Hypothalamus (tissue), 51 donors: ENCODE data around the gene DGCR2.
"Not testable (repeated sequence)": the region's sequence is repeated elsewhere in the genome, so short reads cannot be mapped to it uniquely, and the experiment has no call there.

Source experiments
- DNase-seq, 51 donors: peaks; one replicate each; lab custom pipeline; 2025; lab: John Stamatoyannopoulos, UW

Gene DGCR2

GRCh38 chr22:19016081-19016766 is 106.0 kb downstream of the DGCR2 start:
- peak in 20 of 51 donors; percentile 18 to 64 (median 37) for DNase-seq

GRCh38 chr22:19014886-19015285 is 107.3 kb downstream of the DGCR2 start:
- DNase-seq: no peak

- DNase-seq: not testable (repeated sequence)
Observed at GRCh38 chr22:19013881-19014598, 108.2 kb downstream of the DGCR2 start.

GRCh38 chr22:19013411-19013810 is 108.8 kb downstream of the DGCR2 start:
- not testable (repeated sequence) for DNase-seq

- no peak for DNase-seq
Observed at GRCh38 chr22:19012308-19012986, 109.8 kb downstream of the DGCR2 start.

GRCh38 chr22:19011611-19012010 is 110.6 kb downstream of the DGCR2 start:
- DNase-seq: not testable (repeated sequence)

GRCh38 chr22:19011075-19011474 is 111.1 kb downstream of the DGCR2 start:
- no peak for DNase-seq

GRCh38 chr22:19005905-19006304 is 116.3 kb downstream of the DGCR2 start:
- no peak for DNase-seq

- no peak for DNase-seq
Observed at GRCh38 chr22:19004471-19004870, 117.7 kb downstream of the DGCR2 start.

- no peak for DNase-seq
Observed at GRCh38 chr22:19003508-19003907, 118.7 kb downstream of the DGCR2 start.

- DNase-seq: no peak
Observed at GRCh38 chr22:19002684-19003038, 119.6 kb downstream of the DGCR2 start.

GRCh38 chr22:19001204-19001603 is 121.0 kb downstream of the DGCR2 start:
- DNase-seq: no peak

- DNase-seq: not testable (repeated sequence)
Observed at GRCh38 chr22:19000106-19000505, 122.1 kb downstream of the DGCR2 start.

- DNase-seq: no peak
Observed at GRCh38 chr22:18999416-18999815, 122.8 kb downstream of the DGCR2 start.

GRCh38 chr22:18999008-18999407 is 123.2 kb downstream of the DGCR2 start:
- no peak for DNase-seq

GRCh38 chr22:18997925-18998315 is 124.3 kb downstream of the DGCR2 start:
- DNase-seq: peak in 19 of 51 donors; percentile 20 to 56 (median 29)

GRCh38 chr22:18997306-18997924 is 124.8 kb downstream of the DGCR2 start:
- DNase-seq: no peak

GRCh38 chr22:18996376-18996900 is 125.8 kb downstream of the DGCR2 start:
- no peak for DNase-seq

- no peak for DNase-seq
Observed at GRCh38 chr22:18995327-18995711, 126.9 kb downstream of the DGCR2 start.

- DNase-seq: no peak
Observed at GRCh38 chr22:18994701-18995326, 127.4 kb downstream of the DGCR2 start.

- no peak for DNase-seq
Observed at GRCh38 chr22:18994056-18994455, 128.2 kb downstream of the DGCR2 start.
